Stimulated activated CD8-positive, alpha-beta memory T cell treated with anti-CD3 and anti-CD28 coated beads, Interleukin-15, amount 100 ng/mL, for 4 hours (primary cell): ENCODE results near the gene GNE.
"Not testable (repeated sequence)": the region's sequence is repeated elsewhere in the genome, so short reads cannot be mapped to it uniquely, and the experiment has no call there.

ENCODE experiments used
- DNase-seq, 2 donors: peaks; one replicate each; pipeline ENCODE4 v3.0.0-alpha.2; 2020; ENCODE audit warnings: low read depth in 2 of 2

GNE gene

GRCh38 chr9:36207546-36208012, 50.7 kb downstream of the GNE start:
- no peak for DNase-seq

- DNase-seq, result no peak
These were observed 51.2 kb downstream of the GNE start for GRCh38 chr9:36207016-36207415.

GRCh38 chr9:36204906-36205547, 53.2 kb downstream of the GNE start:
- DNase-seq, result no peak

GRCh38 chr9:36194326-36195000, 63.8 kb downstream of the GNE start:
- DNase-seq, result no peak

- DNase-seq, result no peak
These were observed 65.2 kb downstream of the GNE start for GRCh38 chr9:36193023-36193422.

DNA sequence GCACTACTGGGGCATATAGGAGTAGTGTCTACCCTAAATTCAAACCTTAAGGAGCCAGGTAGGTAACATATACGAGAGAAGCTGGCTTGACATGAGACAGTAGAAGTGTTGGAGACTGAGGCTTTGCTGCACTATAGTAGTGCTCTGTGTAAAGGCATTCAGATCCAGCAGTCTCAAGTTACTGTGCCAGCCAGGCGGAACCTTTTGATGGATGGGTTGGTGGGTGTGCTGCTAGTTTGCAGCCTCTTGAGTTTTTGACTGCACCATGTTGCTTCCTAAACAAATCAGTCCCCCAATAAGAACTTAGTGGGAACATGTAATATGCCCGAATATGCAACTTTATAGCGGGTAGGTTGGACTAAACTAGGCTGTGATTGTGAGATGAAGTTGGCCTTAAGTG, 66.1 kb downstream of the GNE start:
- DNase-seq, result no peak

- DNase-seq, result no peak
These were observed 66.6 kb downstream of the GNE start for GRCh38 chr9:36191686-36192085.

DNA sequence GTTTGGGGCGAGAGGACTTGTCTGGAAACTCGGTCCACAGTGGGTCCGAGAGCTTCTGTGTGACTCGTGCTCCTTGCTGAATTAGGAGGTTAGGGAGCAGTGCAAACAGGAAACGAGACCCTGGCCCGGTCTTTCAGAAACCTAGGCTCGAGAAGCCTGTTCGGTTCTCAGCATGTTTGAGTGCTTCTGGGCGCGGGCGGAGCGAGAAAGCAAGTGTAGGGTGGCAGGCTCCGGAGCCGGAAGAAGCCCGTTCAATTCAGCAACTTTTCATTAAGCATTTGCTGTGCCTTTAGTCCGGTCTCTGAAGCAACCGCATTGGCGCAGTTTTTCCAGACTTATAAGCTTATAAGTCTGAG, 67.0 kb downstream of the GNE start:
- peak; percentile 14 to 22 for DNase-seq

DNA sequence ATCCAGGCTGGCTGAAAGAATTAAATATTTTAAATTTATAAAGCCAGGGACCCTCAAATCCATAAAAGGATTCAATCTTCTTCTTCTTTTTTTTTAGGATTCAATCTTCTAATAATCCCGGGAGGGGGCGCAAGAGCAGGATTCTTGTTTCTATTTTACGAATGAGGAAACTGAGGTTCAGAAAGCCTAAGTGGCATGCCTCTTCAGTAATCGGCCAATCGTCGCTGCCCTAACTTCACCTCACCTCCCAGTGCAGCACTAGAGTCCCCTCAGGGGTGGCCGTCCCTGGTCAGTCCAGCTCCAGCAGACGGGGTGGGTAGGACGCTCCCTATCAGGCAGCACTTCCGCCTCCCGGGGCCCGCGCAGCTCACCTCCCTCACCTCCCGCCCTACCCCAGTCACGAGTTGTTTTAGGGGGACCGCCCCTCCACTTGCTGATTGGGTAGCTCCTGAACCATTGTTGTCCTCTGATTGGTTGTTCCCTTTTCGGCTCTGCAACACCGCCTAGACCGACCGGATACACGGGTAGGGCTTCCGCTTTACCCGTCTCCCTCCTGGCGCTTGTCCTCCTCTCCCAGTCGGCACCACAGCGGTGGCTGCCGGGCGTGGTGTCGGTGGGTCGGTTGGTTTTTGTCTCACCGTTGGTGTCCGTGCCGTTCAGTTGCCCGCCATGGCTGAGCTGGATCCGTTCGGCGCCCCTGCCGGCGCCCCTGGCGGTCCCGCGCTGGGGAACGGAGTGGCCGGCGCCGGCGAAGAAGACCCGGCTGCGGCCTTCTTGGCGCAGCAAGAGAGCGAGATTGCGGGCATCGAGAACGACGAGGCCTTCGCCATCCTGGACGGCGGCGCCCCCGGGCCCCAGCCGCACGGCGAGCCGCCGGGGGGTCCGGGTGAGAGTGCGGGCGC, 67.6 kb downstream of the GNE start, which contains the start of gene CLTA:
Gene CLTA (plus strand): TSS at position 534 of the 902 bp plus-strand sequence. CDS start 136 bp downstream, at position 670.
- peak; percentile 85 to 92 for DNase-seq

DNA sequence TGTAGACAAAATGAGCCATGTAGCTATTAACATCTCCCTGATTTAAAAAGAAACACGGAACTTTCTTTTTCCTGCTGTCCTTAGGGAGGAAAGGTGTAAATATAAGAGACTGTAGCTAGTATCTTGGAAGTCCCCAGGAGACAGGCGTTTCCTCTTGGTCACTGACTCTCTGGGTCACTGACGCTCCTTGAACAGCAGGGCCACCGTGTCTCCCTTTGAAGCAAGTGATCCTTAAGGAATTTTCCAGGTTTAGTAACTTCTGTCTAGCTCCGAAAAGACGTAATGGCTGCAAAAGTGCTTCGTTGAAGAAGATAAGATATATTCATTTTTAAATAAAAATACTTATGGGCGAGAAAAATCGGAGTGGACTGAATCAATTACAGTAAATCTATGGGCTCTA, 68.3 kb downstream of the GNE start:
- DNase-seq, result no peak

DNA sequence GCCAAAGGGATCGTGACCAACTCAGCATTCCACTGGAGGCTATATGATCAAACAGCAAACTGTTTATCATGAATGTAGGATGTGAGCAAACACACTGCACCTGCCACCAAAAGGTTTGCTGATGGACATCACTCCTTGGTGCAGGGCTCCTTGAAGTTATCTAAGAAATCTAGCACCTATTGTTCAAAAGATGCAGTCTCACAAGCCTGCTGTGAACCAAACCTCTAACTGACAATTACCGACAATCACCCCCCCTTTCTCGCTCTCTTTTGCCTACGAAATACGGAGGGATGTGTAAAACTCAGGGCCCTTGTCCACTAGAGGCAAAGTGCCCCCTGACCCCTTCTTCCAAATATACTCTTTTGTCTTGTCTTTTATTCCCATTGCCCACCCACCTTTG, 70.0 kb downstream of the GNE start:
- no peak for DNase-seq

DNA sequence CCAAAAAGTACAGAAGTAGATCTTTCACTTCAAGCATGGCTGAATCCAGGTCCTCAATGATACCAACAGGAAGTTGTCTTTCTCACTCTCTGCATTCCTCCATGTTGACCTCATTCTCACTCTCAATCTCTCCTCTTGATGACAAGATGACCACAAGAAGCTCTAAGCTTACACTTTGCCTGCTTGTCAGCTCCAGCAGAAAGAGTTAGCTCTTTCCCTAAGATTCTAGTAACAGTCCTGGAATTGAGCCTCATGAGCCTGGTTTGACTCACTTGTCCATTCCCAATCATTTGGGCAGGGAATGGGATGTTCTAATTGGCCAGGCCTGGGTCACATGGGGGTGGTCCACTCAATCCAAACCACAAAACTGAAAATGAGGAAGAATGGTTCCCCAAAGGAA, 70.8 kb downstream of the GNE start:
- DNase-seq, result no peak

- not testable (repeated sequence) for DNase-seq
These were observed 78.0 kb downstream of the GNE start for GRCh38 chr9:36180243-36180642.

GRCh38 chr9:36177571-36177970, 80.7 kb downstream of the GNE start:
- DNase-seq, result no peak

DNA sequence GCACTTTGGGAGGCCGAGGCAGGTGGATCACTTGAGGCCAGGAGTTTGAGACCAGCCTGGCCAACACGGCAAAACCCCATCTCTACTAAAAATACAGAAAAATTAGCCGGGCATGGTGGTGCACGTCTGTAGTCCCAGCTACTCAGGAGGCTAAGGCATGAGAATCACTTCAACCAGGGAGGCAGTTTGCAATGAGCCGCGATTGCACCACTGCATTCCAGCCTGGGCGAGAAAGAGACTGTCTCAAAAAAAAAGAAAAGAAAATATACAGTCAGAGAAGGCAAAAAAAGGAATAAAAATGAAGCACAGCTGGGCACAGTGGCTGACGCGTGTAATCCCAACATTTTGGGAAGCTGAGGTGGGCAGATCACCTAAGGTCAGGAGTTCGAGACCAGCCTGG, 81.8 kb downstream of the GNE start:
- not testable (repeated sequence) for DNase-seq

GRCh38 chr9:36175209-36175608, 83.0 kb downstream of the GNE start:
- not testable (repeated sequence) for DNase-seq

DNA sequence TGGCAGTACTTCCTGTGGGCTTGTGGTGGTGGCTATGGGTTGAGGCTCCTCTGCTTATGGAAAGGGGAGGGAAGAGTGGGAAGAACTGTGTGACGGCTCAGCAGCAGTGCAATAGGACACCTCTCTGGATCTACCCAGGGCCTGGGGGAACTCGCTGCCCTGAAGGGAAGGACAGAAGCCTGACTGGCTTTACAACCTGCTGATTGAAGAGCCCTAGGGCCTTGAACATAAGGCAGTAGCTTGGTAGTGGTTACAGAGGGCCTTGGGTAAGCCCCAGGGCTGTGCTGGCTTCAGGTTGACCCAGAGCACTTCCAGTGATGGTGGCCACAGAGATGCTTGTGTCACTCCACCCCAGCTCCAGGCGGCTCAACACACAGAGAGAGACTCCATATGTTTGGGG, 83.5 kb downstream of the GNE start:
- DNase-seq, result no peak

DNA sequence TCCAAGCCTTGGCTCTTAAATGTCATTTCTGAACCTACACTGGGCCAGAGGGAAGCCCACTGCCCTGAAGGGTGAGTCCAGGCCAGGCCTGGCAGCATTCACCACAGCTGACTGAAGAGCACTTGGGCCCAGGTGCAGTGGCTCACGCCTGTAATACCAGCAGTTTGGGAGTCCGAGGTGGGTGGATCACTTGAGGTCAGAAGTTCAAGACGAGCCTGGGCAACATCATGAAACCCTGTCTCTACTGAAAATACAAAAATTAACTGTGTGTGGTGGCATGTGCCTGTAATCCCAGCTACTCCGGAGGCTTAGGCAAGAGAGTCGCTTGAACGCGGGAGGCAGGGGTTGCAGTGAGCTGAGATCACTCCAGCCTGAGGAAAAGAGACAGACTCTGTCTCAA, 84.0 kb downstream of the GNE start:
- no peak for DNase-seq

- no peak for DNase-seq
These were observed 84.4 kb downstream of the GNE start for GRCh38 chr9:36173861-36174260.

- no peak for DNase-seq
These were observed 87.7 kb downstream of the GNE start for GRCh38 chr9:36170531-36170930.

DNA sequence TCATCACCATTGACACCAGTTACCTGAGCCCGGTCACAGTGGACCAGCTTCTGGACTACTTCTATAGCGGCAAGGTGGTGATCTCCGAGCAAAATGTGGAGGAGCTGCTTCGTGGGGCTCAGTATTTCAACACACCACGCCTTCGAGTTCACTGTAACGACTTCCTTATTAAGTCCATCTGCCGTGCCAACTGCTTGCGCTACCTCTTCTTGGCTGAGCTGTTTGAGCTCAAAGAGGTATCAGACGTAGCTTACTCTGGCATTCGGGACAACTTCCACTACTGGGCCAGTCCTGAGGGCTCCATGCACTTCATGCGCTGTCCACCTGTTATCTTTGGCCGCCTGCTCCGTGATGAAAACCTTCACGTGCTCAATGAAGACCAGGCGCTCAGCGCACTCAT, 88.5 kb downstream of the GNE start:
- no peak for DNase-seq

- no peak for DNase-seq
These were observed 89.1 kb downstream of the GNE start, which contains the start of gene CCIN for GRCh38 chr9:36169166-36169565. Gene CCIN, plus strand, starts transcription at chr9:36169388. Its CDS starts 115 bp downstream, at chr9:36169503.
